Measurements from ENCODE around the gene KCNK15.

The KCNK15 gene

DNA sequence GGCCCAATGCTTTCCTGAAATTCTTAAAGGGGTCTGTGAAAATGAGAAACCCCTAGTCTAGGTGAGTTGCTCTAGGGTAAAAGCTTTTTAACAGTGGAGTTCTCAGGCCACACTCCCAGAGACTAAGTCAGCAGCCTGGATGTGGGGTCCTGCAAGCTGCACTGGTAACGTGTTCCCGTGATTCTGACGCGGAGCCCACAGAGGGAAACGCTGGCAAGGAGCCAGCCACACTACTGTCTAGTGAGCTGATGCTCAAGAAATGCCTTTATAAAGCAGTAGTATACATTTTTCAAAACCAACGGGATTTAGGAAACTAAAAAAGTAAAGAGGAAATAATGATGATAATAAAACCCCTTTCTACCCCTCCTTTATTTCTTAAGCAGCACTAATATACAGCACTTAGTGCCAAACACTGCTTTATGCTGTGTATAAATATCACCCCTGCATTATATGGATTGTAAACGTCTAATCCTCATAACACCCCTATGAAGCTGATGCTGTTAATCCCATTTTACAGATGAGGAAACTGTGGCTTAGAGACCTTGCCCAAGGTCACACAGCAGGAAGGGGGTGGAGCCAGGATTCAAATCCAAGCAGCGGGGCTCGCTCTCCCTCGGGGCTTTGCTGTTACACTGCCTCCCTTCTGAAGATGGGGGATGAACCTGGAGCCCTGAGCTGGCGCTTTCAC, 25.0 kb downstream of the KCNK15 start:
- Histone ChIP-seq H3K36me3 (ENCODE audit: control insufficient read depth, insufficient read depth, low read length) (no peaks in the 10 kb centered on the region), H3K9me3 (ENCODE audit: control insufficient read depth, insufficient read depth, low read length) (no peaks in the 10 kb centered on the region), H3K27ac (ENCODE audit: low read length) (no peak overlapping the region), H3K27me3 (ENCODE audit: control insufficient read depth, insufficient read depth, low read length) (no peaks in the 10 kb centered on the region), H3K4me1 (ENCODE audit: control insufficient read depth, insufficient read depth, low read length) (no peaks in the 10 kb centered on the region; the same call in 1 of the 2 replicates), H3K4me3 (ENCODE audit: low read length) (no peak overlapping the region)
- DNase-seq (ENCODE audit: low read depth, low spot score) = no peak
- WGBS (ENCODE audit: insufficient coverage, insufficient read length) = no CpG with 5 or more reads among the region's 11 CpGs

GRCh38 chr20:44771172-44771535, 25.5 kb downstream of the KCNK15 start:
- no peak for DNase-seq (ENCODE audit: low read depth, low spot score)
- Histone ChIP-seq H3K4me1 (ENCODE audit: control insufficient read depth, insufficient read depth, low read length) (no peaks in the 10 kb centered on the region; the same call in 1 of the 2 replicates), H3K27ac (ENCODE audit: low read length) (no peak overlapping the region), H3K27me3 (ENCODE audit: control insufficient read depth, insufficient read depth, low read length) (no peaks in the 10 kb centered on the region), H3K9me3 (ENCODE audit: control insufficient read depth, insufficient read depth, low read length) (no peaks in the 10 kb centered on the region), H3K4me3 (ENCODE audit: low read length) (no peak overlapping the region), H3K36me3 (ENCODE audit: control insufficient read depth, insufficient read depth, low read length) (no peaks in the 10 kb centered on the region)
- no CpG with 5 or more reads among the region's 8 CpGs for WGBS (ENCODE audit: insufficient coverage, insufficient read length)

GRCh38 chr20:44772636-44773035, 27.0 kb downstream of the KCNK15 start:
- Histone ChIP-seq H3K4me3 (ENCODE audit: low read length) (no peak overlapping the region), H3K9me3 (ENCODE audit: control insufficient read depth, insufficient read depth, low read length) (no peaks in the 10 kb centered on the region), H3K36me3 (ENCODE audit: control insufficient read depth, insufficient read depth, low read length) (no peaks in the 10 kb centered on the region), H3K4me1 (ENCODE audit: control insufficient read depth, insufficient read depth, low read length) (no peaks in the 10 kb centered on the region; the same call in 1 of the 2 replicates), H3K27ac (ENCODE audit: low read length) (no peak overlapping the region), H3K27me3 (ENCODE audit: control insufficient read depth, insufficient read depth, low read length) (no peaks in the 10 kb centered on the region)
- no CpG with 5 or more reads among the region's 8 CpGs for WGBS (ENCODE audit: insufficient coverage, insufficient read length)
- no peak for DNase-seq (ENCODE audit: low read depth, low spot score)

- no peaks in the 10 kb centered on the region; the same call in 1 of the 2 replicates for H3K4me1 ChIP-seq (ENCODE audit: control insufficient read depth, insufficient read depth, low read length)
- no peak overlapping the region for H3K27ac ChIP-seq (ENCODE audit: low read length)
- WGBS (ENCODE audit: insufficient coverage, insufficient read length) = no CpG with 5 or more reads among the region's 10 CpGs
- H3K9me3 ChIP-seq (ENCODE audit: control insufficient read depth, insufficient read depth, low read length) = no peaks in the 10 kb centered on the region
- DNase-seq (ENCODE audit: low read depth, low spot score) = no peak
- H3K36me3 ChIP-seq (ENCODE audit: control insufficient read depth, insufficient read depth, low read length) = no peaks in the 10 kb centered on the region
- H3K27me3 ChIP-seq (ENCODE audit: control insufficient read depth, insufficient read depth, low read length) = no peaks in the 10 kb centered on the region
- H3K4me3 ChIP-seq (ENCODE audit: low read length) = no peak overlapping the region
Measured at GRCh38 chr20:44773070-44773829, 27.6 kb downstream of the KCNK15 start.

- WGBS (ENCODE audit: insufficient coverage, insufficient read length) = no CpG with 5 or more reads among the region's 7 CpGs
- Histone ChIP-seq H3K27ac (ENCODE audit: low read length) (no peak overlapping the region), H3K4me1 (ENCODE audit: control insufficient read depth, insufficient read depth, low read length) (no peaks in the 10 kb centered on the region), H3K27me3 (ENCODE audit: control insufficient read depth, insufficient read depth, low read length) (no peaks in the 10 kb centered on the region), H3K9me3 (ENCODE audit: control insufficient read depth, insufficient read depth, low read length) (no peaks in the 10 kb centered on the region), H3K4me3 (ENCODE audit: low read length) (no peak overlapping the region), H3K36me3 (ENCODE audit: control insufficient read depth, insufficient read depth, low read length) (no peaks in the 10 kb centered on the region)
- no peak for DNase-seq (ENCODE audit: low read depth, low spot score)
Measured at GRCh38 chr20:44776980-44777379, 31.3 kb downstream of the KCNK15 start.

- Histone ChIP-seq H3K27me3 (ENCODE audit: control insufficient read depth, insufficient read depth, low read length) (no peaks in the 10 kb centered on the region), H3K4me3 (ENCODE audit: low read length) (no peak overlapping the region), H3K9me3 (ENCODE audit: control insufficient read depth, insufficient read depth, low read length) (no peaks in the 10 kb centered on the region), H3K4me1 (ENCODE audit: control insufficient read depth, insufficient read depth, low read length) (peaks cover 8% of the 10 kb centered on the region), H3K27ac (ENCODE audit: low read length) (no peak overlapping the region), H3K36me3 (ENCODE audit: control insufficient read depth, insufficient read depth, low read length) (no peaks in the 10 kb centered on the region)
- no CpG with 5 or more reads among the region's 5 CpGs for WGBS (ENCODE audit: insufficient coverage, insufficient read length)
- DNase-seq (ENCODE audit: low read depth, low spot score) = peak; percentile 41
Measured at GRCh38 chr20:44780226-44780625, 34.6 kb downstream of the KCNK15 start.

- DNase-seq (ENCODE audit: low read depth, low spot score) = no peak
- Histone ChIP-seq H3K4me1 (ENCODE audit: control insufficient read depth, insufficient read depth, low read length) (peaks cover 12% of the 10 kb centered on the region), H3K27me3 (ENCODE audit: control insufficient read depth, insufficient read depth, low read length) (no peaks in the 10 kb centered on the region), H3K4me3 (ENCODE audit: low read length) (no peak overlapping the region), H3K36me3 (ENCODE audit: control insufficient read depth, insufficient read depth, low read length) (no peaks in the 10 kb centered on the region), H3K9me3 (ENCODE audit: control insufficient read depth, insufficient read depth, low read length) (no peaks in the 10 kb centered on the region), H3K27ac (ENCODE audit: low read length) (no peak overlapping the region)
- no CpG with 5 or more reads among the region's 3 CpGs for WGBS (ENCODE audit: insufficient coverage, insufficient read length)
Measured at GRCh38 chr20:44781118-44781517, 35.5 kb downstream of the KCNK15 start.

DNA sequence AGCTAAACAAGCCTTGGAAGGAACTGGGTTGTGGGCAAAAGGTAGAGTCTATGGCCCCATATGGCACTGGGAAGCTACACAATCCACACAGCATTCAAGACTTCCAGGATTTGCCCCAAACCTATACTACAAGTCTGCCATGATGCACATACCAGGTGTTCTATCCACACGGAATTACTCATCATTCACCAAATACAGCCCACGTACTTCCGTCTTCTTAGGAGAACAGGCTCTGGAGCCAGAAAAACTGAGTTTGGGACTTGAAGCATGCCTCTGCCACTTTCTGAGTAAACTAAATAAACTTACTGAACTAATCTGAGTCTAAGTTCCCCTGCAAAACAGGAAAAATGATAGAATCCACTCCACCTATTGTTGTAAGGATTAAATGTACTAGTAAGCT, 36.1 kb downstream of the KCNK15 start:
- H3K4me3 ChIP-seq (ENCODE audit: low read length) = no peak overlapping the region
- DNase-seq (ENCODE audit: low read depth, low spot score) = no peak
- H3K36me3 ChIP-seq (ENCODE audit: control insufficient read depth, insufficient read depth, low read length) = no peaks in the 10 kb centered on the region
- H3K4me1 ChIP-seq (ENCODE audit: control insufficient read depth, insufficient read depth, low read length) = peaks cover 15% of the 10 kb centered on the region
- H3K27me3 ChIP-seq (ENCODE audit: control insufficient read depth, insufficient read depth, low read length) = no peaks in the 10 kb centered on the region
- no peak overlapping the region for H3K27ac ChIP-seq (ENCODE audit: low read length)
- no CpG with 5 or more reads among the region's 3 CpGs for WGBS (ENCODE audit: insufficient coverage, insufficient read length)
- H3K9me3 ChIP-seq (ENCODE audit: control insufficient read depth, insufficient read depth, low read length) = no peaks in the 10 kb centered on the region

DNA sequence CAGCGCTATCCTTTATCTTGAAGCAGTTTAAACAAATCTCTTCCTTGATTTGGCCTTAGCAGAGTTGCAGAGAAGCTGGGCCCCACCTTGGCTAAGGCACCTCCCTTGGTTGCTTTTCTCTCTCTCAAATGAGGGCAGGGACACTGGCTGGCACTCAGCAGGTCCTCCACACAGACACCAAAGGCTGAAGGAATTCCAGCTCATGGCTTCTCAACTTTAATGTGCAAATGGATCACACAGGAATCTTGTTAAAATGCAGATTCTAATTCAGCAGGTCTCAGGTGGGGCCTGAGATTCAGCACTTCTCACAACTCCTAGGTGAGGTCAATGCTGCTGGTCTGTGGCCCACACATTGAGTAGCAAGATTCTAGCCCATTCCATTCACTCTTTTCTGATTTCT, 39.0 kb downstream of the KCNK15 start:
- H3K36me3 ChIP-seq (ENCODE audit: control insufficient read depth, insufficient read depth, low read length) = no peaks in the 10 kb centered on the region
- peaks cover 15% of the 10 kb centered on the region for H3K4me1 ChIP-seq (ENCODE audit: control insufficient read depth, insufficient read depth, low read length)
- H3K4me3 ChIP-seq (ENCODE audit: low read length) = no peak overlapping the region
- DNase-seq (ENCODE audit: low read depth, low spot score) = no peak
- WGBS (ENCODE audit: insufficient coverage, insufficient read length) = no CpG with 5 or more reads among the region's 1 CpG
- no peak overlapping the region for H3K27ac ChIP-seq (ENCODE audit: low read length)
- no peaks in the 10 kb centered on the region for H3K27me3 ChIP-seq (ENCODE audit: control insufficient read depth, insufficient read depth, low read length)
- no peaks in the 10 kb centered on the region for H3K9me3 ChIP-seq (ENCODE audit: control insufficient read depth, insufficient read depth, low read length)

GRCh38 chr20:44785768-44786167, 40.1 kb downstream of the KCNK15 start:
- H3K27ac ChIP-seq (ENCODE audit: low read length) = no peak overlapping the region
- no CpG with 5 or more reads among the region's 1 CpG for WGBS (ENCODE audit: insufficient coverage, insufficient read length)
- DNase-seq (ENCODE audit: low read depth, low spot score) = peak; percentile 72
- H3K36me3 ChIP-seq (ENCODE audit: control insufficient read depth, insufficient read depth, low read length) = no peaks in the 10 kb centered on the region
- H3K4me1 ChIP-seq (ENCODE audit: control insufficient read depth, insufficient read depth, low read length) = peaks cover 16% of the 10 kb centered on the region
- no peaks in the 10 kb centered on the region for H3K27me3 ChIP-seq (ENCODE audit: control insufficient read depth, insufficient read depth, low read length)
- no peak overlapping the region for H3K4me3 ChIP-seq (ENCODE audit: low read length)
- no peaks in the 10 kb centered on the region for H3K9me3 ChIP-seq (ENCODE audit: control insufficient read depth, insufficient read depth, low read length)

Measured in iPS DF 6.9 (cell line).